HL-60/S4 treated with retinoic acid at 250 ng/mL for 4 days and 3 days (cell line): Measurements from ENCODE around the gene TOR3A.

Experiments
- in situ Hi-C: fragments of 300-500 bp; cut with MboI; formaldehyde crosslinking; loops from 2 replicates; pipeline ENCODE4 v1.7.0; 2022; ENCODE audit warnings: low sequenced_read_pairs

TOR3A gene

GRCh38 chr1:179061360-179062282 lies 20.2 kb upstream of the TOR3A start:
- in situ Hi-C loops: no loop called here

- in situ Hi-C loops: no loop called here
Measured at GRCh38 chr1:179066471-179066870, 15.4 kb upstream of the TOR3A start.

GRCh38 chr1:179077396-179077795 lies 4.5 kb upstream of the TOR3A start:
- in situ Hi-C loops: loop anchor here (10.0 kb wide), 1 partner anchor 287 kb away; the partner anchor contains the start of gene AXDND1

GRCh38 chr1:179079113-179079761 lies 2.6 kb upstream of the TOR3A start:
- in situ Hi-C loops: loop anchor here (10.0 kb wide), 1 partner anchor 286 kb away; the partner anchor contains the start of gene AXDND1

GRCh38 chr1:179080866-179081686 lies 794 bp upstream of the TOR3A start:
- in situ Hi-C loops: no loop called here

- in situ Hi-C loops: no loop called here
Measured at GRCh38 chr1:179082333-179082998, 596 bp downstream of the TOR3A start.

GRCh38 chr1:179082999-179083335 lies 1.1 kb downstream of the TOR3A start:
- in situ Hi-C loops: no loop called here

GRCh38 chr1:179083533-179083932 lies 1.7 kb downstream of the TOR3A start:
- in situ Hi-C loops: no loop called here

GRCh38 chr1:179087665-179088064 lies 5.8 kb downstream of the TOR3A start:
- in situ Hi-C loops: no loop called here

GRCh38 chr1:179089827-179090482 lies 8.1 kb downstream of the TOR3A start:
- in situ Hi-C loops: no loop called here

GRCh38 chr1:179090522-179090921 lies 8.7 kb downstream of the TOR3A start:
- in situ Hi-C loops: no loop called here

- in situ Hi-C loops: no loop called here
Measured at GRCh38 chr1:179090923-179091322, 9.1 kb downstream of the TOR3A start.

GRCh38 chr1:179091691-179092165 lies 9.9 kb downstream of the TOR3A start:
- in situ Hi-C loops: no loop called here

GRCh38 chr1:179092896-179093461 lies 11.1 kb downstream of the TOR3A start:
- in situ Hi-C loops: no loop called here

GRCh38 chr1:179094818-179095217 lies 12.9 kb downstream of the TOR3A start:
- in situ Hi-C loops: no loop called here

GRCh38 chr1:179095377-179095776 lies 13.5 kb downstream of the TOR3A start:
- in situ Hi-C loops: no loop called here

- in situ Hi-C loops: no loop called here
Measured at GRCh38 chr1:179095924-179096323, 14.1 kb downstream of the TOR3A start.

- in situ Hi-C loops: no loop called here
Measured at GRCh38 chr1:179099891-179100290, 18.0 kb downstream of the TOR3A start.

GRCh38 chr1:179101566-179101965 lies 19.7 kb downstream of the TOR3A start:
- in situ Hi-C loops: no loop called here

- in situ Hi-C loops: no loop called here
Measured at GRCh38 chr1:179103999-179104398, 22.1 kb downstream of the TOR3A start.
